Frontal cortex (tissue), 4 donors: Measurements from ENCODE around the gene PTH. TPM values are rescaled to one million over a fixed set of nuclear protein-coding genes. Genes with fewer than 3 reads are reported as not detected.

Experiments
- DNase-seq, 2 donors: peaks; one replicate each; pipeline ENCODE4 v3.0.0; 2012; ENCODE audit warnings: low spot score in 2 of 2
- FAIRE-seq: peaks from 2 replicates; lab custom pipeline; 2012; peaks lifted over from hg19 to GRCh38; lab: Jason Lieb, UNC
- total RNA-seq: library from RNA; depleted of rRNA; stranded (reverse); fragments of >200 nt; gene quantifications from one replicate; pipeline ENCODE4 v1.2.3, GENCODE V29; 2014
- donor health status: control.
- donor health status: control.
- donor health status: control.

PTH gene
- total RNA-seq, 1 donor from 2014 or later = not detected

GRCh38 chr11:13450832-13451397, 44.9 kb downstream of the PTH start:
- no peak for DNase-seq
- FAIRE-seq = no peak

- no peak for FAIRE-seq
- DNase-seq = no peak
These were observed 46.3 kb downstream of the PTH start for GRCh38 chr11:13449522-13449921.

GRCh38 chr11:13448876-13449275, 46.9 kb downstream of the PTH start:
- no peak for FAIRE-seq
- DNase-seq = no peak

GRCh38 chr11:13446444-13446843, 49.4 kb downstream of the PTH start:
- DNase-seq = no peak
- peak; percentile 21 for FAIRE-seq

- DNase-seq (no peak), FAIRE-seq (no peak)
These were observed 50.2 kb downstream of the PTH start for GRCh38 chr11:13445588-13445987.

Other genes with a start within 250 kb of the PTH start
- gene BMAL1, start 218.2 kb downstream of the PTH start, total RNA-seq = 29.8 TPM
- gene BTBD10, start 32.8 kb downstream of the PTH start, total RNA-seq = 271 TPM
- gene FAR1, start 172.7 kb upstream of the PTH start, total RNA-seq = 73.0 TPM